GM19239 (cell line): ENCODE data around the gene UGT1A1.

Experiments
- DNase-seq: peaks from one replicate; pipeline ENCODE4 v3.0.0; 2011; ENCODE audit warnings: low spot score; ENCODE audit not compliant: insufficient read length
- FAIRE-seq: peaks from 2 replicates; lab custom pipeline; 2011; peaks lifted over from hg19 to GRCh38; lab: Jason Lieb, UNC

UGT1A1 gene

GRCh38 chr2:233756429-233757081 lies 3.5 kb upstream of the UGT1A1 start:
- no peak for FAIRE-seq
- no peak for DNase-seq

DNA sequence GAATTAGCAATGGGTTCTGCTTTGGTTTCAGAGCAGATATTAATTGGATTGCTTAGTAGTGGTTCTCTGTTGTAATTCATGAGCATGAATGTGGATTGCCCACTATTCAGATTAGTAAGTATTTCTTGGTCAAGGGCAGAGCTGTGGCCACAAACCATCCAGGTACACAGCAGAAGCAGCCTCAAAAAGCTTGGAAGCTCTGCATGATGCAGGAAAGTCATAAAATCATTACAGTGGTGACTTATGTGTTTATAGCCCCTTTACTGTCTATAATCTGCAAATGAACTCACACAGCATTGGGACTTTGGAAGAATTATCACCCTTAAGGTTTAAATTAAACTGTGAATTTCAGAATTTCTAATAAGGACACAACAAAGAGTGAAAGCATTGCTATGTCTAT lies 1.9 kb upstream of the UGT1A1 start:
- no peak for DNase-seq
- no peak for FAIRE-seq

GRCh38 chr2:233758849-233759248 lies 1.2 kb upstream of the UGT1A1 start:
- no peak for FAIRE-seq
- DNase-seq, result no peak

DNA sequence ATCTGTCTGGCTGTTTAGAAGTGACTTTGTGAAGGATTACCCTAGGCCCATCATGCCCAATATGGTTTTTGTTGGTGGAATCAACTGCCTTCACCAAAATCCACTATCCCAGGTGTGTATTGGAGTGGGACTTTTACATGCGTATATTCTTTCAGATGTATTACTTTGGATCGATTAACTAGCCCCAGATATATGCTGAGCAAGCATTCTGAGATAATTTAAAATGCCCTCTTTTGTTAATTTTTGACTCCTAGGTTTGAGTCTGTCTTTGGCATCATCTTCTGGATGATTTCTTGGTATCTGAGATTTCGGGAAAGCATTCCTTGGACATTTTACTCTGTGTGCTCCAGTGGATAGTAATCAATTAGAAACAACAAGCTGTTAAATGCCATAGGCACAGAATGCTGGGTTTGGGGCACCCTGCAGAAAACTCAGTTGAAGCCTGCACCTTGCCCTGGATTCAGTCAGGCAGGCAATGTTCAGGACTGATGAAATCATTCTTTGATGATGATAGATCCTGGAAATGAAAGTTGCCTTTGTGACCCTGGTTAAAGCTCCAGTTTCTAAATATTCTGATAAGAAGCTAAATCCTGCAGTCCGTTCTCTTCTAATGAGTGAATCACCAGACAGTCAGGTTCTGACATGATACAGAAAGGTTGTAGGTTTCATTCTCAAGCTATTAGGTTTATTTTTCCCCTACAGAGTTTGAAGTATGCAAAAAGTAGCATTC lies 1.1 kb downstream of the UGT1A1 start:
- FAIRE-seq, result no peak
- no peak for DNase-seq

DNA sequence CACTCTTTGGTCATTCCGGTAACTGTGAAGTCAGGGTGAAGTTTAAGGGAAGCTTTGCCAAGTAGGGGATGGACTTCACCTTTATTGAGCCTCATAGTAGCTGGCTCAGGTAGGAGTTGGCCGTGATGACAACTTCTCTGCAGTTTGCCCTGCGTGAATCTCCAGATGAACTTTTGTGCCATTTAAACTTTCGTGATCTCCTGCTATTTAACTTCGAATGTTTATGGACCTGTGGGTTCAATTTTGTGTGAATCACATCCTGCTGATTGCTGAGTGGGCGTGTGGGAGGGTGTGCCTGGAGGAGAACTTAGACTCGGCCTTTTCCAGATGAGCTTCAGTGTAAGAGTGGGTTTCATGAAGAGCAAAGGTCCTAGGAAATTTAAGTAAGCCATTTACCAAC lies 4.2 kb downstream of the UGT1A1 start:
- DNase-seq, result no peak
- no peak for FAIRE-seq

GRCh38 chr2:233764761-233765160 lies 4.7 kb downstream of the UGT1A1 start:
- DNase-seq (no peak), FAIRE-seq (no peak)

GRCh38 chr2:233766416-233766815 lies 6.3 kb downstream of the UGT1A1 start:
- FAIRE-seq (no peak), DNase-seq (no peak)

GRCh38 chr2:233768076-233768475 lies 8.0 kb downstream of the UGT1A1 start:
- DNase-seq, result no peak
- no peak for FAIRE-seq

DNA sequence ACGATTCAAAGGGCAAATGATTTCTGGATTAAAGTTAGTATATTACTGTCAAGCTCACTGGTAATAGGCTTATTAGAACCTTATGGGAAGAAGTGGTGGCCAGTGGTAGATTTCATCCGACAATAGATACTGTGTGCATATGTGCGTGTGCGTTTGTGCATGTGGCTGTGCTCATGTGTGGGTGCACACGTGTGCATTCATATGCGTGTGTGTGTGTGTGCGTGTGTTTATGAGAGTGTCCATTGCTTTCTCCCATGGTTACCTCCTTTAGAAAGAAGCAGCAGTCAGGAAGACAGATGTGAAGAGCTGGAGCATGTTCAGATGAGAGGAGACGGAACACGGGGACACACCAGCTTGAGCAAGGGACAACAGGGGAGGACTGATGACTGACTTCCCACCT lies 9.2 kb downstream of the UGT1A1 start:
- DNase-seq (no peak), FAIRE-seq (no peak)

- FAIRE-seq, result no peak
- DNase-seq, result no peak
Measured at GRCh38 chr2:233772153-233772552, 12.1 kb downstream of the UGT1A1 start.

DNA sequence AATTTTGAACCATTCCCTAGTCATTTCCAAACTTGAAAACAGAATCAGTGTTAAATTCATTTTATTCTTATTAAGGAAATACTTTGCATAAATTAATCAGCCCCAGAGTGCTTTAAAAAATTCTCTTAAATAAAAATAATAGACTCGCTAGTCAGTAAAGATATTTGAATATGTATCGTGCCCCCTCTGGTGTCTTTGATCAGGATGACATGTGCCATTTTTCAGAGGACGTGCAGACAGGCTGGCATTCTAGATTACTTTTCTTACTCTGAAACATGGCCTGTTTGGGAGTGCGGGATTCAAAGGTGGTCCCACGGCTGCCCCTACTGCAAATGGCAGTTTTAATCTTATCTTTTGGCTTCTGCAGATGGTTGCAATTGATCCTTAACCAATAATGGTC lies 12.5 kb downstream of the UGT1A1 start:
- no peak for FAIRE-seq
- DNase-seq, result no peak

DNA sequence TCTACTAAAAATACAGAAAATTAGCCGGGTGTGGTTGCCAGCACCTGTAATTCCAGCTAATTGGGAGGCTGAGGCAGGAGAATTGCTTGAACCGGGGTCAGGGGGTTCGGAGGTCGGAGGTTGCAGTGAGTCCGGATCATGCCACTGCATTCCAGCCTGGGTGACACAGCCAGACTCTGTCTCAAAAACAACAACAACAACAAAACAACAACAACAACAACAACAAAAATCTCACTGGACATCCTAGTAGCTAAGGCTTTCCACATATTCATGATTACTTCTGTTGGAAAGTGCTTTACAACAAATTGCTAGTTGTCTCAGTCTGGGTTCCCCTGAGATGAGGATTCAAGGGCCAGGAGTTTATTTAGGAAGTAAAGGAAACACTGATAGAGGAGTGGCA lies 13.8 kb downstream of the UGT1A1 start:
- no peak for DNase-seq
- no peak for FAIRE-seq

GRCh38 chr2:233775414-233775813 lies 15.3 kb downstream of the UGT1A1 start:
- DNase-seq (no peak), FAIRE-seq (no peak)

DNA sequence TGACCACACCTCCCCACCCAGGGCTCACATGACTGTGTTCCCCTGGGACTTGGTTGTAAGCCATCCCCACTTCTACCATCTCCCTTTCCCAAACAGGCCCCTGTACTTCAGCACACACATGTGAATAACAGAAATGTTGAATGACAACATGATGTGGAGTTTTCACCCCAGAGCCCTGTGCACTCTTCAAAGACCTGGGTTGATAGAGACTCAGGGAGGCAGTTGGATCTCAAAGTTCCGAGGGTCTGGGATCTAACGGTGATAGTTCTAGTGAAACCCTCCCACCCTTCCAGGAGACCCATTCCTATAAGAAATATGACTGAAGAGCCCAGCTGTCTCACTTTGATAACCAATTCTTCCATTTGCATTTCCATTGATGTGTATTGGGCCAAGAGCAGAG lies 18.0 kb downstream of the UGT1A1 start, which contains the start of gene MROH2A:
Gene MROH2A (plus strand): TSS at position 301 of the 400 bp plus-strand sequence. CDS start 1,029 bp downstream, outside the sequence.
- FAIRE-seq (no peak), DNase-seq (no peak)

DNA sequence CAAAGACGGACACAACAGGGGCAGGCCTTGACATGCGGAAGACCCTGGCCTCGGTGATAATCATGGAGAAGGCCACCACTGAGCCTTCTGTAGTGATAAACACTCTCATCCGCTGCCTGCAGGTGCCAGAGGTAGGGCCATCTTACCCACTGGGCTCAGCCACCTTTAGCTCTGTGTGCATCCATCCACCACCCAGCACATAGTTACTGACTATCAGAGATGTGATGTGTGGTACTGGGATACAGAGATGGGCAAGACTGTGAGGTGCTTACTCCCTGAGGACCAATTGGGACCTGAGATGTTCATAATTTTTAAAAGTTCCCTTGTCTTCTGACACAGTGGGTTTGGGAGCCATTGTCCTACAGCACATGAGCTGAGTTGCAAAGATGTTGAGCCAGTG lies 19.7 kb downstream of the UGT1A1 start:
- no peak for FAIRE-seq
- no peak for DNase-seq

- FAIRE-seq (no peak), DNase-seq (no peak)
Measured at GRCh38 chr2:233780771-233781170, 20.7 kb downstream of the UGT1A1 start.

DNA sequence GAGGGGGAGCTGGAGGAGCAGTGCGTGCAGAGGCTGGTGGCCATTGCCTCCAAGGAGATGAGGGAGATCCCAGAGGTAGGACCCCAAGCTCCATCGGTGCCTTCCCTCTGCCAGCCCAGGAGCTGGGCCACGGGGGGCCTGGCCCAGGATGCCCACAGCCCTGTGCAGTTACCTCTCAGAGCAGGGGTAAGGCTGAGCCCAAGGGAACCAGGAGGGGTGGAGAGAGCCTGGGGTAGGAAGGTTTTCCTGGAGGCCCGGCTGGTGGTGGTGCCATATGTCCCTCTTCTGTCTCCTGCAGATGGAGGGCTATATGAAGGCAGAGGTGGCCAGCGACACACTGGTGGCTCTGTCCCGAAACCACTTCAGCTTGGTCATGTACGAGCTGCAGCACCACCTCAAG lies 29.5 kb downstream of the UGT1A1 start:
- no peak for FAIRE-seq
- DNase-seq, result no peak

DNA sequence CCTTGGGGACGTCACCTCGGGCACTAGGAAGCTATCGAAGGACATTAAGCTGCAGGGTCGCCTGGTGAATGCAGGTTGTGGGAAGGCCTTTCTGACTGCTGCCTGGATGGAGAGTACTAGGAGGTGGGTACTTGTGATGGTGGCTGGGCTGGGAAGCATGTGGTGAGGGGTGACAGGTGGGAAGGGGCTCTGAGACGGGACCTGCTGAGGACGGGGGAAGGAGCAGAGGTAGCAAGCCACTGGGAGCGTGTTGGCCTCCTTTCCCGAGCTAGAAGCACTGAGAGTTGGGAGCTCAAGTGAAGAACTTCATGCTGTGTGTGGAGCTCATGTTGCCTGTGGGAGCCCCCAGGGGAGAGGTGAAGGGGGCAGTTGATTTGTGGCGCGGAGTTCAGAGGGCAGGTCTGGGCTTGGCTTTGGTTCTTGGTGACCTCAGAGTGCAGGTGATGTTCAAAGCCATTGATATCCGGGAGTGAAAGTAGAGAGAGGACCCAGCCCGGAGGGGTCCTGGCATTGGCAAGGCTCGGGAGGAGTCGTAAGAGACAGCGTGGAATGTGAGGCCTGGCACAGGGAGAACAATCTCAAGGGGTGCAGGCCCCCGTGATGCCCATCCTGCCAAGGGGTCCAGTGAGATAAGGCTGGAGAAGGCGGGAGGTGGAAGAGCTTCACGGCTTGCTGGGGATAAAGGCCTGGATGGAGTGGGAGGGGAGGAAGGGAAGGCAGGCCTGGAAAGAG lies 31.2 kb downstream of the UGT1A1 start:
- FAIRE-seq (no peak), DNase-seq (no peak)

GRCh38 chr2:233791883-233792329 lies 31.8 kb downstream of the UGT1A1 start:
- no peak for FAIRE-seq
- no peak for DNase-seq

DNA sequence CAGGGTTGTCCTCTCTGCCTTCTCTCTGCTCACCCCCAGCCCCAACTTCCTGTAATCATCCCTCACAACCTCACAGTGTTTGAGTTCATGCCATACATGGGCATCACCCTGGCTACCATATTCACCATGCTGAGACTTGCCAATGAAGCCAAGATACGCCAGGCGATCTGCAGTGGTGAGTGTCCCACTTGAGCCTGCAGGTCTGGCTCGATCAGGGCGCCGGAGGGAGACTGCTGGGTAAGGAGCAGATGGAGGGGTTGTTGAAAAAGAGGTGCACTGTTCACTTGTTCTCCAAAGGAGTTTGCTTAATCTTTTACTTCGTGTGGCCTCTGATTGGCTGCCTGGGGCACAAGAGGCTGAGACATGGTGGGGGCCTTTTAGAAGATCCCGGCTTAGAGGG lies 32.6 kb downstream of the UGT1A1 start:
- FAIRE-seq, result no peak
- DNase-seq, result no peak

DNA sequence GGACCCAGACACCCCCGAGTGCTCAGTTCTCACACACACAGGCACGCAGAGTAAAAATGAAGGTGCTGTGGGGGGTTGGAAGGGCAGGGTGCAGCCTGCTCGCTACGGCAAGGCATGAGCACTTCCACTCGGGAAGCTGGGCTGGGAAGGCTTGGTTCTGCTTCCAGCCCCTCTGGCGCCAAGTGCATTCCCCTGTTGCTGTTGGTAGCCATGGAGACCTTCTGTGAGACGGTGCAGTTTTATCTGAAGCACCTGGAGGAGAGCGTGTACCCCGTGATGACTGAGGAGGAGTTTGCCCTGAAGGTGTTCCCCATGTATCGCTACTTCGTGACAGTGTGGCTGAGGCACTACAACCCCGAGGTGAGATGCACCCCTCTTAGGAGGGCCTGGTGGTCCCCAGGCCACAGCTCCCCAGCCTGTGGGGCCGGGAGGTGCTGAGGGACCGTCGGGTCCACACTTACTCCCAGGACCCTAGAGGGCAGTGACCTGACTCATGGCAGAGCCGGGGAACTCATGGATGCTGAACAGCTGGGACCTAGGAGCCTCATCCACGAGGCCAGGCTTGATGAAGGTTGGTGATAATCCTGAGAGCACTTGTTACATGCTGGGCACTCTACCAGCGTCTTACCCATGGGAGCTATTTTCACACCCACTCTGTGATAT lies 33.5 kb downstream of the UGT1A1 start:
- no peak for DNase-seq
- FAIRE-seq, result no peak
